Panc1 (cell line): Measurements from ENCODE around the gene CDK5RAP2. TPM values are rescaled to one million over a fixed set of nuclear protein-coding genes. Genes with fewer than 3 reads are reported as not detected.

ENCODE experiments used
- ATAC-seq: fragments of 200-7000 bp; cut with Tn5 transposase; 2 replicates; pipeline ENCODE4 v1.9.1; 2020; ENCODE audit warnings: mild to moderate bottlenecking, moderate library complexity
- BruUV-seq: library from RNA; stranded (reverse); fragments of 400-500 nt; replicated peaks from 2 replicates; lab custom pipeline; 2021; lab: Mats Ljungman, UMichigan
- CTCF ChIA-PET: fragments of 300-600 bp; sonication (Branson Sonifier 250); formaldehyde crosslinking; loops from one replicate; lab custom pipeline; 2022; ENCODE audit warnings: antibody characterized with exemption; lab: Charles Lee
- POLR2A ChIA-PET: fragments of 300-600 bp; sonication (Branson Sonifier 250); formaldehyde crosslinking; loops from one replicate; lab custom pipeline; 2022; ENCODE audit warnings: antibody characterized with exemption; lab: Charles Lee
- DNase-seq: peaks from one replicate; pipeline ENCODE4 v3.0.0-alpha.2; 2010; ENCODE audit warnings: low read depth, low spot score
- H3K27ac ChIP-seq: 2 replicates; pipeline ENCODE4 v1.5.1; 2011; ENCODE audit warnings: mild to moderate bottlenecking, low read length, inconsistent platforms
- H3K27me3 ChIP-seq: fragments of 200-500 bp; sonication (Bioruptor generic); 2 replicates; pipeline ENCODE4 v1.6.0; 2014; ENCODE audit warnings: low read length, inconsistent platforms; ENCODE audit not compliant: control insufficient read depth, insufficient read depth
- H3K36me3 ChIP-seq: fragments of 200-500 bp; sonication (Bioruptor generic); 2 replicates; pipeline ENCODE4 v1.5.1; 2014; ENCODE audit warnings: inconsistent platforms, mild to moderate bottlenecking, low read length, moderate library complexity; ENCODE audit not compliant: control insufficient read depth, insufficient read depth
- H3K4me1 ChIP-seq: 2 replicates; pipeline ENCODE4 v1.5.1; 2011; ENCODE audit warnings: inconsistent platforms, mild to moderate bottlenecking, low read length, moderate library complexity; ENCODE audit not compliant: control insufficient read depth, insufficient read depth
- H3K4me3 ChIP-seq, 2 experiments: 2 replicates each; pipeline ENCODE4 v1.5.1; 2011 to 2012; ENCODE audit warnings: low read depth in 2 of 2, low read length in 2 of 2, mild to moderate bottlenecking in 2 of 2, inconsistent platforms in 1 of 2, moderate library complexity in 1 of 2
- H3K9me3 ChIP-seq: fragments of 200-500 bp; sonication (Bioruptor generic); 2 replicates; pipeline ENCODE4 v1.5.1; 2014; ENCODE audit warnings: low read depth, mild to moderate bottlenecking, inconsistent platforms, low read length, moderate library complexity; ENCODE audit not compliant: control insufficient read depth, insufficient read depth
- CTCF ChIP-seq: fragments of 450-650 bp; IDR thresholded peaks from 2 replicates; pipeline ENCODE4 v1.5.1; 2017; ENCODE audit warnings: mild to moderate bottlenecking
- POLR2AphosphoS5 ChIP-seq: IDR thresholded peaks from 2 replicates; pipeline ENCODE4 v1.6.1; 2012; ENCODE audit warnings: mild to moderate bottlenecking, low read depth, low read length, moderate library complexity
- REST ChIP-seq, 2 experiments: IDR thresholded peaks; 2 replicates each; pipeline ENCODE4 v1.6.1; 2011 to 2012; ENCODE audit warnings: low read depth in 2 of 2, control low read depth in 1 of 2, low read length in 1 of 2, mild to moderate bottlenecking in 1 of 2, moderate library complexity in 1 of 2; ENCODE audit not compliant: insufficient read depth in 1 of 2
- SIN3A ChIP-seq: IDR thresholded peaks from 2 replicates; pipeline ENCODE4 v1.6.1; 2012; ENCODE audit warnings: low read depth, mild to moderate bottlenecking, low read length, moderate library complexity, borderline replicate concordance; ENCODE audit not compliant: insufficient read depth
- TCF7L2 ChIP-seq: IDR thresholded peaks from 2 replicates; pipeline ENCODE4 v1.6.1; 2011; ENCODE audit warnings: mild to moderate bottlenecking, low read depth, low read length, inconsistent platforms
- in situ Hi-C: cut with HindIII; loops from 2 replicates; pipeline ENCODE4 v1.10.0; 2016; ENCODE audit warnings: low sequenced_read_pairs, low pct_unique_long_range_greater_than_20kb
- intact Hi-C: fragments of 100-400 bp; cut with micrococcal nuclease; formaldehyde crosslinking; loops from one replicate; pipeline ENCODE4 v1.10.0; 2022; ENCODE audit not compliant: unreplicated experiment
- total RNA-seq: library from RNA; stranded (reverse); gene quantifications from one replicate; pipeline ENCODE4 v1.2.1, GENCODE V29; 2021; ENCODE audit not compliant: unreplicated experiment

The CDK5RAP2 gene
- total RNA-seq, 1 experiment from 2014 or later, result 47.7 TPM

- CTCF ChIA-PET, result interaction anchor here (0.6 kb wide), 2 partner anchors 86 to 508 kb away, joined by 6 to 9 read pairs; no protein-coding TSS in a partner anchor
- intact Hi-C loops (no loop called here), in situ Hi-C loops (no loop called here)
- no peak for ATAC-seq
- H3K4me1 ChIP-seq, result no peaks in the 10 kb centered on the region
- DNase-seq, result no peak
- POLR2A ChIA-PET, result no interaction called here
- no peak overlapping the region for H3K4me3 ChIP-seq
- no peak overlapping the region for H3K27ac ChIP-seq
- no peaks in the 10 kb centered on the region for H3K27me3 ChIP-seq
- no peaks in the 10 kb centered on the region for H3K36me3 ChIP-seq
- no peaks in the 10 kb centered on the region for H3K9me3 ChIP-seq
- TF ChIP-seq TCF7L2, result no peak
- no peak for TF ChIP-seq SIN3A
- no peak for TF ChIP-seq REST (IDR thresholded peaks at IDR 0.05; ENCODE audit: insufficient read depth in 1 of 2, low read depth in 2 of 2, low read length in 1 of 2)
- no peak for TF ChIP-seq POLR2AphosphoS5
- TF ChIP-seq CTCF, result no peak
- BruUV-seq, result no TSS peak
Measured at GRCh38 chr9:120622790-120623189, 42.8 kb upstream of the CDK5RAP2 start.

- ChIA-PET CTCF (interaction anchor here (0.6 kb wide), 1 partner anchor 216 kb away, joined by 3 read pairs; no protein-coding TSS in a partner anchor), POLR2A (no interaction called here)
- ATAC-seq, result no peak
- in situ Hi-C loops, result no loop called here
- Histone ChIP-seq H3K9me3 (no peaks in the 10 kb centered on the region), H3K36me3 (no peaks in the 10 kb centered on the region), H3K27me3 (no peaks in the 10 kb centered on the region), H3K4me1 (no peaks in the 10 kb centered on the region), H3K27ac (no peak overlapping the region), H3K4me3 (no peak overlapping the region)
- intact Hi-C loops, result no loop called here
- TF ChIP-seq REST (IDR thresholded peaks at IDR 0.05; ENCODE audit: insufficient read depth in 1 of 2, low read depth in 2 of 2, low read length in 1 of 2) (no peak), CTCF (no peak), TCF7L2 (no peak), SIN3A (no peak), POLR2AphosphoS5 (no peak)
- no TSS peak for BruUV-seq
- no peak for DNase-seq
Measured at GRCh38 chr9:120621941-120622340, 42.0 kb upstream of the CDK5RAP2 start.
